GM12878 (cell line): ENCODE results near the gene ZMAT3. TPM values are rescaled to one million over a fixed set of nuclear protein-coding genes. Genes with fewer than 3 reads are reported as not detected.
A peak's percentile ranks its signal among the peaks of the same experiment; 100 is the strongest.

ENCODE experiments used
- ATAC-seq: fragments of 200-7000 bp; cut with Tn5 transposase; 3 replicates; pipeline ENCODE4 v1.9.1; 2020; ENCODE audit warnings: mild to moderate bottlenecking, moderate library complexity
- BruUV-seq: library from RNA; stranded (reverse); fragments of 400-500 nt; replicated peaks from 2 replicates; lab custom pipeline; 2021; lab: Mats Ljungman, UMichigan
- CTCF ChIA-PET: fragments of 300-600 bp; sonication (Branson Sonifier 250); formaldehyde crosslinking; extraction: SDS; loops from one replicate; lab custom pipeline; 2021; ENCODE audit warnings: inconsistent platforms; lab: Yijun Ruan, JAX
- POLR2A ChIA-PET: fragments of 350-600 bp; formaldehyde crosslinking; extraction: SDS; loops from one replicate; lab custom pipeline; 2021; ENCODE audit warnings: inconsistent platforms; lab: Charles Lee
- RAD21 ChIA-PET: fragments of 300-600 bp; sonication (Branson Sonifier 250); formaldehyde crosslinking; loops from one replicate; lab custom pipeline; 2023; ENCODE audit warnings: antibody characterized with exemption; ENCODE audit not compliant: unreplicated experiment; lab: Charles Lee
- SMC1A ChIA-PET: fragments of 300-600 bp; sonication (Branson Sonifier 250); formaldehyde crosslinking; loops from one replicate; lab custom pipeline; 2023; ENCODE audit not compliant: unreplicated experiment, uncharacterized antibody; lab: Charles Lee
- DNase-seq: peaks from one replicate; pipeline ENCODE4 v3.0.0-alpha.2; 2011; ENCODE audit warnings: low read depth, low spot score
- FAIRE-seq: peaks from 3 replicates; lab custom pipeline; 2011; peaks lifted over from hg19 to GRCh38; lab: Jason Lieb, UNC
- H2AFZ ChIP-seq: 2 replicates; pipeline ENCODE4 v1.6.0; 2011; ENCODE audit warnings: low read depth, low read length, control low read depth; ENCODE audit not compliant: control insufficient read depth
- H3K27ac ChIP-seq: 2 replicates; pipeline ENCODE4 v1.5.1; 2011; ENCODE audit warnings: control low read depth; ENCODE audit not compliant: control insufficient read depth, insufficient read depth
- H3K27me3 ChIP-seq, 2 experiments: replicated peaks in 1 of 2; 2 replicates each; pipeline versions ENCODE4 v1.6.0 to v1.6.1; 2011; ENCODE audit warnings: low read length in 1 of 2; ENCODE audit not compliant: control insufficient read depth in 2 of 2, insufficient read depth in 2 of 2
- H3K36me3 ChIP-seq, 2 experiments: 2 replicates each; pipeline ENCODE4 v1.5.1; 2011; ENCODE audit warnings: low read length in 1 of 2; ENCODE audit not compliant: control insufficient read depth in 2 of 2, insufficient read depth in 2 of 2
- H3K4me1 ChIP-seq: 2 replicates; pipeline ENCODE4 v1.6.1; 2011; ENCODE audit warnings: mild to moderate bottlenecking, low read length, moderate library complexity, mixed read lengths; ENCODE audit not compliant: control insufficient read depth, insufficient read depth
- H3K4me2 ChIP-seq: 2 replicates; pipeline ENCODE4 v1.6.0; 2011; ENCODE audit warnings: control low read depth; ENCODE audit not compliant: control insufficient read depth, insufficient read depth
- H3K4me3 ChIP-seq: fragments of 200-600 bp; sonication (generic); 2 replicates; pipeline ENCODE4 v1.5.1; 2016
- H3K79me2 ChIP-seq: 2 replicates; pipeline ENCODE4 v1.6.0; 2011; ENCODE audit warnings: low read length; ENCODE audit not compliant: control insufficient read depth, insufficient read depth
- H3K9ac ChIP-seq: 2 replicates; pipeline ENCODE4 v1.8.0; 2011; ENCODE audit warnings: low read length, control low read depth, mixed read lengths; ENCODE audit not compliant: control insufficient read depth, insufficient read depth
- H3K9me3 ChIP-seq: replicated peaks from 3 replicates; pipeline ENCODE4 v1.5.1; 2011; ENCODE audit warnings: mild to moderate bottlenecking, low read length; ENCODE audit not compliant: control insufficient read depth, insufficient read depth
- H4K20me1 ChIP-seq: 2 replicates; pipeline ENCODE4 v1.6.0; 2011; ENCODE audit not compliant: control insufficient read depth, insufficient read depth
- JUNB ChIP-seq: IDR thresholded peaks from 2 replicates; pipeline ENCODE4 v1.6.1; 2016; ENCODE audit warnings: antibody characterized with exemption, mild to moderate bottlenecking
- NFYA ChIP-seq: IDR thresholded peaks from 2 replicates; pipeline ENCODE4 v1.6.1; 2011; ENCODE audit warnings: low read depth, mild to moderate bottlenecking, low read length, improper control_type of control experiment, borderline replicate concordance
- NFYB ChIP-seq: IDR thresholded peaks from 2 replicates; pipeline ENCODE4 v1.6.1; 2011; ENCODE audit warnings: low read depth, mild to moderate bottlenecking, low read length, improper control_type of control experiment, moderate library complexity; ENCODE audit not compliant: insufficient read depth
- RAD51 ChIP-seq: fragments of 450-650 bp; IDR thresholded peaks from 2 replicates; pipeline ENCODE4 v1.6.1; 2016; ENCODE audit warnings: moderate library complexity, mild to moderate bottlenecking, inconsistent platforms
- SPI1 ChIP-seq: IDR thresholded peaks from 2 replicates; pipeline ENCODE4 v1.6.1; 2011; ENCODE audit warnings: low read depth, mild to moderate bottlenecking, low read length, moderate library complexity, borderline replicate concordance; ENCODE audit not compliant: insufficient read depth
- TCF7 ChIP-seq: IDR thresholded peaks from 2 replicates; pipeline ENCODE4 v1.6.1; 2014; ENCODE audit warnings: antibody characterized with exemption, borderline replicate concordance
- YBX1 ChIP-seq: fragments of 450-650 bp; IDR thresholded peaks from 2 replicates; pipeline ENCODE4 v1.6.1; 2016; ENCODE audit warnings: antibody characterized with exemption
- ZNF24 ChIP-seq: fragments of 450-650 bp; IDR thresholded peaks from 2 replicates; pipeline ENCODE4 v1.6.1; 2017; ENCODE audit warnings: antibody characterized with exemption, mild to moderate bottlenecking
- WGBS: methylation state at CpG from one replicate; pipeline ENCODE4 v1.1.6; 2016; ENCODE audit warnings: low lambda C conversion rate; ENCODE audit not compliant: insufficient replicate concordance, insufficient coverage; ENCODE audit errors: missing lambda C conversion rate; 5-methylcytosine and 5-hydroxymethylcytosine counted together
- in situ Hi-C: fragments of 300-500 bp; cut with MboI; formaldehyde crosslinking; loops from 9 replicates; pipeline ENCODE4 v1.14.3; 2018; ENCODE audit warnings: mixed read lengths
- intact Hi-C: fragments of 100-400 bp; cut with micrococcal nuclease; formaldehyde crosslinking; loops from one replicate; pipeline ENCODE4 v1.14.2; 2022; ENCODE audit not compliant: unreplicated experiment
- polyA plus RNA-seq, 11 experiments: library from polyadenylated mRNA; depleted of rRNA in 4 of 11; unstranded in 6 of 11; stranded (reverse) in 5 of 11; fragments of >200 nt; fragmentation: Nextera tagmentation in 4 of 11; fragmentation: Illumina TruSeq in 1 of 11; extraction: Ambion mirVana in 4 of 11; extraction: Trizol in 1 of 11; gene quantifications; 1 replicate in 1 of 11; 2 replicates in 10 of 11; pipeline versions ENCODE4 v1.2.1 to v1.2.3, GENCODE V29; 2011 to 2016; ENCODE audit warnings: inconsistent platforms in 2 of 11, missing spikeins in 2 of 11, low read depth in 1 of 11
- total RNA-seq, 4 experiments: library from RNA; depleted of rRNA in 3 of 4; stranded (reverse); fragments of >200 nt in 3 of 4; fragmentation: Illumina TruSeq in 1 of 4; extraction: Trizol in 1 of 4; gene quantifications; 2 replicates each; pipeline versions ENCODE4 v1.2.1 to v1.2.3, GENCODE V29; 2013 to 2021

Gene ZMAT3
- total and polyA plus RNA-seq, 10 of the 15 experiments (the other 5 are each of a cell fraction or from before 2014, with no cell fraction given), result 6.2 to 55.9 (median 25.8) TPM

GRCh38 chr3:179088306-179088705, 16.7 kb upstream of the ZMAT3 start:
- Histone ChIP-seq H3K79me2 (no peaks in the 10 kb centered on the region), H3K36me3 (no peaks in the 10 kb centered on the region), H3K9ac (no peak overlapping the region), H2AFZ (no peak overlapping the region), H3K4me1 (peaks cover 6% of the 10 kb centered on the region; the same call in 1 of the 2 replicates), H3K9me3 (no peaks in the 10 kb centered on the region; the same call in 2 of the 3 replicates), H3K27ac (no peak overlapping the region), H3K4me2 (no peak overlapping the region), H3K4me3 (no peak overlapping the region), H4K20me1 (no peaks in the 10 kb centered on the region), H3K27me3 (no peaks in the 10 kb centered on the region)
- ATAC-seq (peak; percentile 44), DNase-seq (no peak), FAIRE-seq (no peak)
- POLR2A ChIA-PET, result interaction anchor here (0.7 to 0.8 kb wide), 2 partner anchors 9 to 734 kb away, joined by 3 read pairs; no protein-coding TSS in a partner anchor
- CTCF ChIA-PET, result interaction anchor here (1.0 kb wide), 1 partner anchor 12 kb away, joined by 4 read pairs; no protein-coding TSS in a partner anchor
- TF ChIP-seq NFYB (peak; percentile 49; the same call in 1 of the 2 replicates), YBX1 (no peak), RAD51 (peak; percentile 31; the same call in 1 of the 2 replicates), NFYA (no peak)
- RAD21 ChIA-PET, result no interaction called here
- BruUV-seq, result no TSS peak
- intact Hi-C loops, result no loop called here
- in situ Hi-C loops, result no loop called here
- WGBS, result 65% methylated on average over 2 of the region's 2 CpGs
- SMC1A ChIA-PET, result interaction anchor here (0.9 to 1.1 kb wide), 3 partner anchors 8 to 17 kb away, joined by 3 read pairs; partner anchors contain the start of gene ZMAT3

GRCh38 chr3:179083977-179084376, 12.4 kb upstream of the ZMAT3 start:
- H3K36me3 ChIP-seq, result no peaks in the 10 kb centered on the region
- FAIRE-seq, result no peak
- H3K27ac ChIP-seq, result peak overlapping the region; percentile 31; the same call in 1 of the 2 replicates
- peak overlapping the region; percentile 55 for H2AFZ ChIP-seq
- no peak for DNase-seq
- H3K9me3 ChIP-seq, result no peaks in the 10 kb centered on the region; the same call in 2 of the 3 replicates
- intact Hi-C loops, result no loop called here
- peak; percentile 72 for ATAC-seq
- no peaks in the 10 kb centered on the region for H4K20me1 ChIP-seq
- no peaks in the 10 kb centered on the region for H3K79me2 ChIP-seq
- TF ChIP-seq TCF7, result no peak
- TF ChIP-seq JUNB, result 0 out of 2 replicates have a peak, but pooled peaks have one; percentile 11
- TF ChIP-seq SPI1, result peak; percentile 31; the same call in 1 of the 2 replicates
- TF ChIP-seq ZNF24, result peak; percentile 73
- TF ChIP-seq, all 136 proteins: peak for 3
- Histone ChIP-seq H3K4me2 (no peak overlapping the region), H3K4me1 (peaks cover 6% of the 10 kb centered on the region; the same call in 1 of the 2 replicates), H3K4me3 (no peak overlapping the region), H3K9ac (no peak overlapping the region), H3K27me3 (no peaks in the 10 kb centered on the region)
- ChIA-PET POLR2A (interaction anchor here (1.8 to 3.1 kb wide), 2 partner anchors 9 to 13 kb away, joined by 8 to 14 read pairs; partner anchors contain the start of gene ZMAT3), CTCF (interaction anchor here (0.7 to 4.0 kb wide), 9 partner anchors 9 to 563 kb away, joined by 3 to 31 read pairs (median 5); no protein-coding TSS in a partner anchor), RAD21 (interaction anchor here (1.1 to 2.0 kb wide), 5 partner anchors 15 to 238 kb away, joined by 3 to 10 read pairs (median 3); no protein-coding TSS in a partner anchor), SMC1A (interaction anchor here (0.9 to 4.0 kb wide), 9 partner anchors 9 to 82 kb away, joined by 3 to 16 read pairs (median 6); no protein-coding TSS in a partner anchor)
- no TSS peak for BruUV-seq
- in situ Hi-C loops, result no loop called here
- 2% methylated on average over 2 of the region's 2 CpGs for WGBS
